GM11168 (cell line): ENCODE results near the gene DGUOK.
"Not testable (repeated sequence)": the region's sequence is repeated elsewhere in the genome, so short reads cannot be mapped to it uniquely, and the experiment has no call there.

ENCODE experiments used
- in situ Hi-C: fragments of 300-500 bp; cut with MboI; formaldehyde crosslinking; loops from one replicate; pipeline ENCODE4 v1.12.0; 2022; ENCODE audit warnings: low sequenced_read_pairs; ENCODE audit not compliant: unreplicated experiment

Gene DGUOK

GRCh38 chr2:73899801-73900336 lies 26.8 kb upstream of the DGUOK start:
- in situ Hi-C loops = no loop called here

GRCh38 chr2:73901143-73901542 lies 25.5 kb upstream of the DGUOK start:
- in situ Hi-C loops = no loop called here

DNA sequence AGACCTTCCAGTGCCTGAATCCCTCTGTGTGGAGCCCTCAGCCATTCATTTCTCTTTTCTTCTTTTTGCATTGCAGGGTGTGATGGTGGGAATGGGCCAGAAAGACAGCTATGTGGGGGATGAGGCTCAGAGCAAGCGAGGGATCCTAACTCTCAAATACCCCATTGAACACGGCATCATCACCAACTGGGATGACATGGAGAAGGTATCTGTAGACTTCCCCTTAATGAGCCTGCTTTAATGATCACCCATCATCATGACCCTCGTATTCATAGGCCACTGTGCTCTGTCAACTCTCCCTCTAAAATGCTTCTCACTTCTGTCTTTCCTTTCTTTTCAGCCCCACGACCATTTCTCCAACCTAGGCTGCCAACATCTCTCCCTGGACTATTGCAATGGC lies 24.4 kb upstream of the DGUOK start:
- in situ Hi-C loops = no loop called here

DNA sequence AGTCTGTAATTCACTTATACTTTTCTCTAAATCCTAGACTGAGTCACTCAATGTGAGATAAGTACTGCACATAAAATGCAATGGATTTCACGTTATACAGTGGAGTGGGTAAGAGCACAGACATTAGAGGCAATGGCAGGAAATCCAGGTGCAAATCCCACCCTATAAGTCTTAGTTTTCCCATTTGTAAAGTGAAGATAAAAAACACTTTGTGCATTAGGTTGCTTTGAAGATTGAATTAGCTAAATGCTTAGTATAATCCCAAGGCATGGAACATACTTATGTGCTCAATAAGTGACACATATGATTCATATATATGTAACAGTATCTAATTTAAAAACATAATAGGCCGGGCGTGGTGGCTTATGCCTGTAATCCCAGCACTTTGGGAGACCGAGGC lies 23.4 kb upstream of the DGUOK start:
- in situ Hi-C loops = no loop called here

GRCh38 chr2:73903949-73904613 lies 22.6 kb upstream of the DGUOK start:
- in situ Hi-C loops = not testable (repeated sequence)

GRCh38 chr2:73904952-73905351 lies 21.7 kb upstream of the DGUOK start:
- in situ Hi-C loops = no loop called here

DNA sequence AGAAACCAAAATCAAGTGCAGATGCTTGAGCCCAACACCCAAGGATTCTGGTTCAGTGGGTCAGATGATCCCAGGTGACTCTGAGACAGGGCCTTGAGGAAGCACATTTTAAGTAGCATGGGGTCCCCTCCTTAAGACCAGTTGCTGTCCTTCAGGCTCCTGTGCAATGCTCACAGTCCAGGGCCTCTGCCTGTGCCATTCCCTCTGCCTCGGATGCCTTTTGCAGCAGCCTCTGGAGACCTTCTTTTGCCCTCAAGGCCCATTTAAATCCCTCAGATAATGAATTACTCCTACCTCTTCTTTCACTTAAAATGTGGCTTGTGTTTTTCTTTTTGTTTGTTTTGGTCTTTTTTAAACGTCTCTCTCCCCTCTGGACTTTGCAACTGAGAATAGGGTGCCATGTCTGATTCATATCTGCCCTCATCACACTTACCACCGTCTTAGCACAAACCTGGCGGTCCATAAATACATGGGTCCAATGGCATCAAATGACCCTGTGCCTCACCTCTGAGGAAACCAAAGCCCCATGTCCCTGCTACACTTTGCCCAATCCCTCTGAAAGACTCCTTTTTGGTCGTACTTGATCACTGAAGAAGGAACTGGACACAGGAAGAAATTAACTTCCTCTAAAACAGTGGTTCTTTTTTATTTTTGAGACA lies 19.7 kb upstream of the DGUOK start:
- in situ Hi-C loops = no loop called here

DNA sequence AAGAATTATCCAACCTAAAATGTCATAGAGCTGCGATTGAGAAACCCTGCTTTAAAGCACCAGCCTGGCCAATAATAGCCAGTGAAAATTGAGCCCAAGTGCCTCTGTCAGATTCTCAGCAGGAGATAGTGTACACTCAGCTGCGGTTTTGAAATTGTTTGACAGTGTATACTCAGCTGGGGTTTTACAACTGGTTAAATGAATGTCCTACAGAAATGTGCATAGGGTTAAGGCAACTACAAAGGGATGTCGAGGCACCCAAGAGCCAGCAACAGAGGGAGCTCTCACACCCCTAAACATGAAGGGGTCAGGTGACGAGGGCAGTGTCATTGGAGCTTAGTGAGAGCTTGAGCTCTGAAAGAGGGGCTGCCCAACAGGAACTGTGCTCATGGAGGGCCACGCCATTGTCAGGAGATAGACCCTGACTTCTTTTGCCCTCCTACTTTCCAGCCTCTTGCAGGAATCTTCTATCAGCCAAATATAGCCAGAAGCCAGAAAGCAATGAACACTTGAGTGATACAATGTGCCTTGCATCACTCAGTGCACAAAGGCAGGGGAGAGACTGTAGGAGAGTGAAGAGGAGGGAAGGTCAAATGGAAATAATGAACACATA lies 18.7 kb upstream of the DGUOK start:
- in situ Hi-C loops = no loop called here

- in situ Hi-C loops = no loop called here
Observed at GRCh38 chr2:73908689-73909652, 17.7 kb upstream of the DGUOK start.

DNA sequence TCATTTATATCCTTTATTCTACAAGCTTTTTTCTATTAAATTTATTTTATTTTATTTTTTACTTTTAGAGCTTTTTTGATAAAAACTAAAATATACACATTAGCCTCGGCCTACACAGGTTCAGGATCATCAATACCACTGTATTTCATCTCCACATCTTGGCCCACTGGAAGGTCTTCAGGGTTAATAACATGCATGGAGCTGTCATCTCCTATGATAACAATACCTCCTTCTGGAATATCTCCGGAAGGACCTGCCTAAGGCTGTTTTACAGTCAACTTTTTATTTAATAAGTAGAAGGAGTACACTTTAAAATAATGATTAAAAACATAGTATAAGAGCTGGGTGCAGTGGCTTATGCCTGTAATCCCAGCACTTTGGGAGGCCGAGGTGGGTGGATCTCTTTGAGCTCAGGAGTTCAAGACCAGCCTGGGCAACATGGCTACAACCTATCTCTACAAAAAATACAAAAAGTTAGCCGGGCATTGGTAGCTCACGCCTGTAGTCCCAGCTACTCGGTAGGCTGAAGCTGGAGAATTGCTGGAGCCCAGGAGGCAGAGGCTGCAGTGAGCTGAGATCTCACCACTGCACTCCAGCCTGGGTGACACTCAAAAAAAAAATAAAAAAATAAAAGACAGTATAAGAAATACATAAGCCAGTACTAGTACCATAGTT lies 15.7 kb upstream of the DGUOK start:
- in situ Hi-C loops = no loop called here

- in situ Hi-C loops = no loop called here
Observed at GRCh38 chr2:73911548-73912208, 15.0 kb upstream of the DGUOK start.

DNA sequence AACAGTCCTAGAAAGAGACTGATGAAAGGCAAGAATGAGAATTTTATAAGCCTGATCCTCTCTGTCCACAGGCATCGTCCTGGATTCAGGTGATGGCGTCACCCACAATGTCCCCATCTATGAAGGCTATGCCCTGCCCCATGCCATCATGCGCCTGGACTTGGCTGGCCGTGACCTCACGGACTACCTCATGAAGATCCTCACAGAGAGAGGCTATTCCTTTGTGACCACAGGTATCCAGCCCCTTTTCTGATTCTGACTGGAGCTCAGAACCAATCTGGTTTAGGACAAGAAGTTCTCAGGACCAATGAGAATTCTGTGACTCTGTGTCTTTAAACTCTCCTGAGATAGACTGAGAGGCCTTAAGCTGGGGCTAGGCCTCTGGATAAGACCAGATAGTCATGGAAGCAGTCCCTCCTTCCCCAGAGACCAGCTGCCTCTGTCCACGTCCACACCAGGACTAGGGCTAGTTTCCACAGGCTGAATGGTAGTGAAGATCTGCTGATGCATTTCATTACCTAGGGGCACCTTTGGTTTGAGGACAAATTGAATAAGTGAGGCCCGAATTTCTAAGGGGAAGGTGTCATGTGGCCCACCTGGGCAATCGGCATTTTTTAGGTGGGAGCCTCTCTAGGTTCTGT lies 13.1 kb upstream of the DGUOK start:
- in situ Hi-C loops = no loop called here

DNA sequence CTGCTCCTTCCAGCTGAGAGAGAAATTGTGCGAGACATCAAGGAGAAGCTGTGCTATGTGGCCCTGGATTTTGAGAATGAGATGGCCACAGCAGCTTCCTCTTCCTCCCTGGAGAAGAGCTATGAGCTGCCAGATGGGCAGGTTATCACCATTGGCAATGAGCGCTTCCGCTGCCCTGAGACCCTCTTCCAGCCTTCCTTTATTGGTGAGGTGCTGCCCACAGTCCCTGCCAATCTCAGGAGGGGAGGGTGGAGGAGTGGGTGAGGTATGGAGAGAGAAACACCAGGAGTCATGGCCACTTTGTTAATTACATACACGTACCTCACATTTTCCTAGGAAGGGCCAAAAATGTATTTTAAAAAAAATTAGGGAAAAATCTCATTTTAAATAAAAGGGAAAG lies 12.0 kb upstream of the DGUOK start:
- in situ Hi-C loops = no loop called here

DNA sequence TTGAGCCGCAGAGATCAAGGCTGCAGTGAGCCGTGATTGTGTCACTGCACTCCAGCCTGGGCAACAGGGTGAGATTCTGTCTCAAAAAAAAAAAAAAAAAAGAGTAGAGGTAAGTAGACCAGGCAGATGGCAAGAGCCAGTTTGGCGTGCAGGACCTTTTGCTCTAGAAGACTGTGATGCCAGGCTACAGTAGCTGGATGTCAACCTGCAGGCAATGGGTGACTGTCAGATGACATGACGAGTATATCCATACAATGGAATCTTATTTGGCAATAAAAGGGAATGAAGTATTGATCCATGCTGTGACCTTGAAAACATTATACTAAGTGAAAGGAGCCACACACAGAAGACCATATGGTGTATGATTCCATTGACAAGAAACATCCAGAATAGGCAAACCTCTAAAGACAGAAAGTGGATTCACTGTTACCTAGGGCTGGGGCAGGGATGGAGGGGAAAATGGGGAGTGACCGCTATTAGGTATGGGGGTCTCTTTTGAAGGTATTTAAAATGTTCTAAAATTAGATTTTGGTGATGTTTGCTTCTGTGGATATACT lies 11.2 kb upstream of the DGUOK start:
- in situ Hi-C loops = no loop called here

DNA sequence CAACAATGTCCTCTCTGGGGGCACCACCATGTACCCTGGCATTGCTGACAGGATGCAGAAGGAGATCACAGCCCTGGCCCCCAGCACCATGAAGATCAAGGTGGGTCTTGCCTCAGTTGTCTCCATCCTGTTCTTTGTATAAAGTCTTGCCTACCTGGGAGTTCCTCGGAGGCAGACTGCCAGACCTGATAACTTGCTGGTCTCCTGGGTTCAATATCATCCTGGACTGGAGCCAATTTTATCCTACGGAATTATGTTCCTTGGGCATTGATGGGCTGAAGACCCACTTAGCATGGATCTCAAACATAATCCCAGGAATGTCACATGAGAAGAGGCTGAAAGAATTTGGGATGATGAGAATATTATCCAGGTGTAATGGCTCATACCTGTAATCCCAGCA lies 10.0 kb upstream of the DGUOK start:
- in situ Hi-C loops = no loop called here

DNA sequence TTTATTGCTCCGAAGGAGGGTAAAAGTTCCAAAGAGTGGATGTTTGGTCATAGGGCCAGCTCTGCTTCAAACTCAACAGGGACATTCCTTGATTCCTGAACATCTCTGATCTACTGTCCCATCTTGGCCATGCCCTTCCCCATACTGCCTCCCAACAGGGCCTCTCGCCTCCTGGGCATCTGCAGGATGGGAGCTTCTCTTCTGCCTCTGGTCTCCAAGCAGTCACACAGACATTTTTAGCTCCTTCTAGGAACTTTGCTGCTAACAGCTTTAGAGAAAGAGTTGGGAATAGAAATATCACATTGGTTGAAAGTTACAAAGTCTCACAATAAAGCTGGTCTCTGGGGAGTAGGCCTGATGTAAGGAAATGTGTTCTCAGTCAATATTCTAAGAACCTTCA lies 9.4 kb upstream of the DGUOK start:
- in situ Hi-C loops = no loop called here

- in situ Hi-C loops = no loop called here
Observed at GRCh38 chr2:73917696-73918207, 8.9 kb upstream of the DGUOK start.

DNA sequence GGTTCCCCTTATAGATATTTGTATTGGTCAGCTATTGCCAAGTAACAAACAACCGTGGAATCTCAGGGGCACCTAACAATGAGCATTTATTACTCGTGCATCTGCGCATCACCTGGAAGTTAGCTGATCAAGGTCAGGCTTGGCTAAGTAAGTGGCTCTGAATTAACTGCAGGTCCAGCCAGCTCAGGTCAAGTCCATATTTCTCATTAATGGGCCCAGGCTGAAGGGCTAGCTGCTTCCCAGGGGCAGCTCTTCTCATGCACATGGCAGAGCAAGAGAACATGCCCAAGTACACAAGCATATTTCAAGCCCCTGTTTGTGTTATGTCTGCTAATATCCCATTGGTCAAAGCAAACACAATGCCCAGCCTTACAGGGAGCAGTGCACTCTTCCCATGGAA lies 7.8 kb upstream of the DGUOK start:
- in situ Hi-C loops = no loop called here
